Lower leg skin (tissue), 4 donors: Measurements from ENCODE around the gene HEPHL1. TPM values are rescaled to one million over a fixed set of nuclear protein-coding genes. Genes with fewer than 3 reads are reported as not detected.

Experiments
- DNase-seq, 2 donors: peaks; one replicate each; pipeline ENCODE4 v3.0.0-alpha.2; 2019; ENCODE audit warnings: low spot score in 2 of 2
- H3K4me3 ChIP-seq: fragments of 200-600 bp; sonication (generic); 2 replicates; pipeline ENCODE4 v1.5.1; 2017; ENCODE audit warnings: mild to moderate bottlenecking, low read depth; ENCODE audit not compliant: poor library complexity, severe bottlenecking
- CTCF ChIP-seq, 3 donors: fragments of 450-650 bp; IDR thresholded peaks; one replicate each; pipeline ENCODE4 v1.5.1; 2016; ENCODE audit warnings: antibody characterized with exemption in 3 of 3, mild to moderate bottlenecking in 3 of 3, moderate library complexity in 2 of 3
- POLR2A ChIP-seq, 2 donors: fragments of 450-650 bp; IDR thresholded peaks; one replicate each; pipeline ENCODE4 v1.6.1; 2016 to 2017; ENCODE audit warnings: antibody characterized with exemption in 2 of 2, mild to moderate bottlenecking in 1 of 2, moderate library complexity in 1 of 2
- WGBS, 2 donors: methylation state at CpG; one replicate each; pipeline ENCODE4 v1.1.5; 2018; 5-methylcytosine and 5-hydroxymethylcytosine counted together
- intact Hi-C: fragments of 100-400 bp; cut with DNase I; formaldehyde crosslinking; loops from one replicate; pipeline ENCODE4 v1.15.0; 2023; ENCODE audit warnings: low total_unique reads
- total RNA-seq, 4 donors: library from RNA; depleted of rRNA; stranded (reverse); fragments of >200 nt; gene quantifications; one replicate each; pipeline ENCODE4 v1.1.0, GENCODE V29; 2016

HEPHL1 gene
- total RNA-seq, 4 donors from 2014 or later = 0.04 to 6.6 (median 0.93) TPM

DNA sequence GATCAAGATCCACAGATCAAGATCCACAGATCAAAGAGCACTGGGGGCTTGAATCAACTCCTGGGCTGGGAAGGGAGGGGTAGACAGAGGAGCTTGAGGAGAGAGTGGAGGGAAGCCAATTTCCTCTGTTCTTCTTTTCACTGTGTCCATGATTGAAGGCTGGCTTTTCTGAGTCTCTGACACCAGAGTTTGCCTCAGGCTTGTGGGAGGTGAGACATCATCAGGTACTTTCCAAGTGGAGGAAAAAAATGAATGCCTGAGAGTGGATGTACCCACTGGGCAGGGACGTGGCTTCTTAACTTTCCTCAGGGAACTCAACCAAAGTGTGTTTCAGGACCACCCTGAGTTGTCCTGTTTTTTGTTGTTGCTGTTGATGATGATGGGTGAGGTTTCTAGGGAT lies 11.0 kb upstream of the HEPHL1 start:
- TF ChIP-seq POLR2A (IDR thresholded peaks at IDR 0.05) (no peak), CTCF (IDR thresholded peaks at IDR 0.05) (no peak)
- no peak for DNase-seq
- intact Hi-C loops = no loop called here
- WGBS, 2 donors = 27 to 31% methylated on average over 1 of the region's 1 CpG
- H3K4me3 ChIP-seq = no peak overlapping the region

DNA sequence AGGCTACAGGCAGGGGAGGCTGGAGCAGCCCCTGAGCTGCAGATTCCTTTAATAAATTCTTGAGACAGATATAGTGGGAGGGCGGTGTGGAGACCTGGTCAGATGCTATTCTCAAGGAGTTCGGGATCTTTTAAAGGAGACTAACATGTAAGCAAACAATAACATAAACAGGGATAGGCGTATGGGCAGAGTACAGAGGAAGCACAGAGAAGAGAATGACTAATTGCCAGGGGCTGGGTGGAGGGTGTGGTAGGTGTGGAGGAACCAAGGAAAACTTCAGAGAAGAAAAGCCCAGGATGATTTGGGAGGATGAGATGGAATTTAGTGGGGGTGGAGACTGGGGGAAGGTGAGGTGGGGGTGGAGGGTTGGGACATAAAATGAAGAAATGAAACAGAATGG lies 9.7 kb upstream of the HEPHL1 start:
- TF ChIP-seq CTCF (IDR thresholded peaks at IDR 0.05) = no peak
- no peak for TF ChIP-seq POLR2A (IDR thresholded peaks at IDR 0.05)
- intact Hi-C loops = no loop called here
- no peak overlapping the region for H3K4me3 ChIP-seq

GRCh38 chr11:94017446-94017845 lies 3.7 kb upstream of the HEPHL1 start:
- TF ChIP-seq POLR2A (IDR thresholded peaks at IDR 0.05) (no peak), CTCF (IDR thresholded peaks at IDR 0.05) (no peak)
- intact Hi-C loops = no loop called here
- DNase-seq = no peak
- no peak overlapping the region for H3K4me3 ChIP-seq

More for the DNA sequence above, 9.7 kb upstream of the HEPHL1 start:
- DNase-seq = no peak
- 61 to 65% methylated on average over 3 of the region's 3 CpGs for WGBS, 2 donors

DNA sequence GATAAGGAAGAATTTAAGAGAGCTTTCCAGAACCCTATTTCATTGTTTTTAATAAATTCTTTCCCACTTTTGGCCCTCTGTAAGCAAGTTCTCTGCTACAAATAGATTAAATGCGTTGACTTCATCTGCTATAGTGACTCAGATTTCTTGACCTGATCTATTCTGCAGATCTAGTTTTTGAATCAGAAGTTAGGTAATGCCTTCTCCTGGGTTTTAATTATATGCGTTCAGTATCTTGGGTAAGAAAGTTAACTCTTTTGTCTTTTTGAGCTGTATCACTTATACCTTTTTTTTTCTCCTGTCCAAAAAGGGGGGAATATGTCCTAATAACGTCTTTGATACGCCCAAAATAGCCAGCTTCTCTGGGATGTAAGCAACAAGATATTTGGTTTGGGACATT lies 2.4 kb upstream of the HEPHL1 start:
- intact Hi-C loops = no loop called here
- DNase-seq = no peak
- H3K4me3 ChIP-seq = no peak overlapping the region
- WGBS, 2 donors = 29 to 44% methylated on average over 4 of the region's 4 CpGs
- TF ChIP-seq POLR2A (IDR thresholded peaks at IDR 0.05) (no peak), CTCF (IDR thresholded peaks at IDR 0.05) (no peak)

GRCh38 chr11:94023856-94024255 lies 2.7 kb downstream of the HEPHL1 start:
- no peak for DNase-seq
- intact Hi-C loops = no loop called here
- TF ChIP-seq CTCF (IDR thresholded peaks at IDR 0.05) (no peak), POLR2A (IDR thresholded peaks at IDR 0.05) (no peak)
- 59 to 79% methylated on average over 2 of the region's 2 CpGs for WGBS, 2 donors
- H3K4me3 ChIP-seq = no peak overlapping the region

DNA sequence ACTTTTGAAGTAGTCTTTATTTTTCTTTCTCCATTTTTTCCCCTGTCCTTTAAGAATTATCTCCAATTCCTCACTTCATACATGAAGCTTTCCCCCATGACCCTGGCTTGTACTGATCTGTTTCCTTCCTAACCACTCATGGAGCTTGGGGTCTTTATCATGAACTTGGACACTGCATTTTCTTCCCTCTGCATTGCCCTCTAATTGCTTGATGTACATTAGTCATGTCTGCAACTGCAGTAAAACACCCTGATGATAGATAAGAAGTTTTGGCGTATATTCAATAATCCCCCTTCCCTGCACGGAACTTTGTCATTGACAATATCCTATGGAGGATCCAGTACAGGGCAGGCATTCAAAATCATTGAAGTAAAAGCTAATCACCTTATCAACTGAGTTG lies 3.4 kb downstream of the HEPHL1 start:
- intact Hi-C loops = no loop called here
- WGBS, 2 donors = 63 to 71% methylated on average over 2 of the region's 2 CpGs
- DNase-seq = no peak
- H3K4me3 ChIP-seq = no peak overlapping the region
- TF ChIP-seq POLR2A (IDR thresholded peaks at IDR 0.05) (no peak), CTCF (IDR thresholded peaks at IDR 0.05) (no peak)
